Neural progenitor cell (in vitro differentiated cells): ENCODE measurements around the gene ARFGAP1.

Experiments
- EZH2 ChIP-seq: fragments of 200-600 bp; sonication (generic); IDR thresholded peaks from 2 replicates; pipeline ENCODE4 v1.6.1; 2017; ENCODE audit warnings: antibody characterized with exemption, mild to moderate bottlenecking, moderate library complexity
- TF ChIP-seq, protein P1 (sequence below): fragments of 200-600 bp; sonication (generic); IDR thresholded peaks from 2 replicates; pipeline ENCODE4 v1.5.1; 2017; ENCODE audit warnings: antibody characterized with exemption, mild to moderate bottlenecking

DNA sequence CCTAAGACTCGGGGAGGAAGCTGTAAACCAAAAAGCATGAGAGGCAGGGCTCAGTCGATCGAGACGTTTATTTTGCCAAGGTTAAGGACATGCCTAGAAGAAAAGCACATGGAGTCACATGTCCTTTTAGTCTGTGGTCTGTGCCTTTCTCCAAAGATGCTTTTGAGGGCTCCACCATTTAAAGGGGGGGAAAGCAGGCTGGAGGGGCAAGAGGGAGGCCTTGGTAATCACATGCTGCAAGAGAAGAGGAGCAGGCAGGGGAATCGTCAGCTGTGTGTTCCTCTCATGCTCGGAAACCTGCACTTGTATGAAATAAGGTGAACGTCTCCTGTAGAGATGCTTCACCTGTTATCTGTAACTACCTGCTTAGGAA lies 47.5 kb upstream of the ARFGAP1 start:
- TF ChIP-seq, protein P1, sequence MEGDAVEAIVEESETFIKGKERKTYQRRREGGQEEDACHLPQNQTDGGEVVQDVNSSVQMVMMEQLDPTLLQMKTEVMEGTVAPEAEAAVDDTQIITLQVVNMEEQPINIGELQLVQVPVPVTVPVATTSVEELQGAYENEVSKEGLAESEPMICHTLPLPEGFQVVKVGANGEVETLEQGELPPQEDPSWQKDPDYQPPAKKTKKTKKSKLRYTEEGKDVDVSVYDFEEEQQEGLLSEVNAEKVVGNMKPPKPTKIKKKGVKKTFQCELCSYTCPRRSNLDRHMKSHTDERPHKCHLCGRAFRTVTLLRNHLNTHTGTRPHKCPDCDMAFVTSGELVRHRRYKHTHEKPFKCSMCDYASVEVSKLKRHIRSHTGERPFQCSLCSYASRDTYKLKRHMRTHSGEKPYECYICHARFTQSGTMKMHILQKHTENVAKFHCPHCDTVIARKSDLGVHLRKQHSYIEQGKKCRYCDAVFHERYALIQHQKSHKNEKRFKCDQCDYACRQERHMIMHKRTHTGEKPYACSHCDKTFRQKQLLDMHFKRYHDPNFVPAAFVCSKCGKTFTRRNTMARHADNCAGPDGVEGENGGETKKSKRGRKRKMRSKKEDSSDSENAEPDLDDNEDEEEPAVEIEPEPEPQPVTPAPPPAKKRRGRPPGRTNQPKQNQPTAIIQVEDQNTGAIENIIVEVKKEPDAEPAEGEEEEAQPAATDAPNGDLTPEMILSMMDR, result no peak
- no peak for TF ChIP-seq EZH2
